GM19025 (cell line): Measurements from ENCODE around the gene LRCH1.
A peak's percentile ranks its signal among the peaks of the same experiment; 100 is the strongest.

Experiments used
- ATAC-seq: cut with Tn5 transposase; IDR thresholded peaks from one replicate; pipeline ENCODE4 v1.9.1; 2021; ENCODE audit warnings: mild to moderate bottlenecking, low read depth, moderate library complexity; ENCODE audit not compliant: unreplicated experiment

The LRCH1 gene

DNA sequence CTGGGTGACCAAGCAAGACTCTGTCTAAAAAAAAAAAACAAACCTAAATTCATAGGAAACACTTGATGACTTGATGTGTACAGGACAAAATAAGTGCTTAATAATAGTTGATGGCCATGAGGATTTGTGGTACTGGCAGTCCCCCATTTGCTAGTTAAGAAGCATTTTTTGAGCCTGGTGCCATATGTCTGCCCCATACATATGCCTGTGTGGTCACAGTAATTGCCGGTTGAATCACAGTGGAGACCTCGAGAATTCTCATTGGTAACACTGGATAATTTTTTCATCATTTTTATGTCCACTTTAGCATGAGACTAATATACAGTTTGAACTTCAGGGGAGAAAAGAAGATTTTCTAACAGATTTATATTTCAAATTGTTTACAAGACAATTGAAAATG is 79.2 kb downstream of the LRCH1 start:
- no peak for ATAC-seq

DNA sequence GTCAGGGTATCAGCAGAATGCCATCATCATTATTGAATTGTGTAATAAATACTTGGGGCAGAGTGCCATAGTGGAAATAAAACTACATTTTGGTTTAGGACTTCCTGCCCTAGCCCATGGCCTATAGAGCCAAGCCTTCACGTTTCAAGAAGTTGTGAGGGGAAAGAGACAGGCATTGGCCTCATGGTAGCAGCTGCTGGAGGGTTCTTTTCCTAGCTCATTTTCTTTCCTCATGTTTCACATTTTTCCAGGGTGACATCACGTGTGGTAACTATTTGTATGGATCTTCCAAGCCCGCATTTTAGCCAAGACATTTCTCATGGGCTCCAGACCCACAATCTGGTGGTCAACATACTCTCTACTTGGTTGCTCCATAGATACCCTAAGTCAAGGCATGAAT is 80.4 kb downstream of the LRCH1 start:
- ATAC-seq, result no peak

DNA sequence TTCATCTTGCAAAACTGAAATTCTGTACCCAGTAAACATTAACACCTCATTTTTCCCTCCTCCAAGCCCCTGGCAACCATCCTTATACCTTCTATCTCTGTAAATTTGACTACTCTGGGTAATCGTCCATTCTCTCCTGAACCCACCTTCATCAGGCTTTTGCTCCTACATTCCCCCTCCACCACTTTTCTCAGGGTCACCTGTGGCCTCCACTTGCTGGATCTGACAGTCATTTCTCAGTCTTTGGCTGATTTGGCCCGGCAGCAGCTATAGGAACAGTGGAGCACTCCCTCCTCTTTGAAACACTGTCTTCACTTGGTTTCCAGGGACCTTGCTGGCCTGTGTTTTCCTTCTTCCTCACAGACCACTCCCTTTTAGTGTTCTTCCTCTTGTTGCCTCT is 83.5 kb downstream of the LRCH1 start:
- ATAC-seq, result no peak

DNA sequence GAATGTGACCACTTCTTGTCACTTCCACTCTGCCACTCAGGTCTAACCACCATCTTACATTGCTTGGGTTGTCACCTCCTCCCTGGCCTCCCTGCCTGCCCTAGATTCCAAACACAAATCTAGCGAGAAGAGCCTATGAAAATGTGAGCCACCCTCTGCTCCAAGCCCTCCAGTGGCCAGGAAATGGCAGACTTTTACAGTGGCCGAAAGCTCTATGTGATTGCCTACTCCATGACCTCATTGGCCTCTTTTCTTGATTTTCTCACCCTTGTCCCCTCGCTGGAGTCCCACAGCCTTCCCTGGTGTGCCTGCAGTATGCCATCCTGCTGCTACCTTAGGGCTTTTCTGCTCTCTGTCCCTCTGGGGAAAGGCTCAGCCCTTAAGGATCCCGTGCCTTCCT is 84.2 kb downstream of the LRCH1 start:
- no peak for ATAC-seq

DNA sequence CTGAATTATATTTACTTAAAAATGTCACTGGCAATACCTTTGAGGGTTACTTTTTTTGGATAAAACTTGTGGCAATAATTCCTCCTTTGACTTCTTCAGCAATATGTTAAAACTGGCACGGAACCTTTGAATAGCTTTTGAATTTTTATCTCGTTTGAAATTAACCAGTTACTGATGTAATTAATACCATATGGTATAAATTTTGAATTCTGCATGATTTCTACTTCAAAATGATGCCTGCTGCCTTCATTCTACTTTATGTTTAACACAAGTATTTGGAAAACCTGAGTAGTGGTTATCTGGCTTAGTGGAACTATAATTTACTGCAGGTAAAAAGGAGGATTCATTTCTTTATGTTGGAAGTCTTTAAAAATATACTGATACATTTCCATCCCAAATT is 85.3 kb downstream of the LRCH1 start:
- no peak for ATAC-seq

DNA sequence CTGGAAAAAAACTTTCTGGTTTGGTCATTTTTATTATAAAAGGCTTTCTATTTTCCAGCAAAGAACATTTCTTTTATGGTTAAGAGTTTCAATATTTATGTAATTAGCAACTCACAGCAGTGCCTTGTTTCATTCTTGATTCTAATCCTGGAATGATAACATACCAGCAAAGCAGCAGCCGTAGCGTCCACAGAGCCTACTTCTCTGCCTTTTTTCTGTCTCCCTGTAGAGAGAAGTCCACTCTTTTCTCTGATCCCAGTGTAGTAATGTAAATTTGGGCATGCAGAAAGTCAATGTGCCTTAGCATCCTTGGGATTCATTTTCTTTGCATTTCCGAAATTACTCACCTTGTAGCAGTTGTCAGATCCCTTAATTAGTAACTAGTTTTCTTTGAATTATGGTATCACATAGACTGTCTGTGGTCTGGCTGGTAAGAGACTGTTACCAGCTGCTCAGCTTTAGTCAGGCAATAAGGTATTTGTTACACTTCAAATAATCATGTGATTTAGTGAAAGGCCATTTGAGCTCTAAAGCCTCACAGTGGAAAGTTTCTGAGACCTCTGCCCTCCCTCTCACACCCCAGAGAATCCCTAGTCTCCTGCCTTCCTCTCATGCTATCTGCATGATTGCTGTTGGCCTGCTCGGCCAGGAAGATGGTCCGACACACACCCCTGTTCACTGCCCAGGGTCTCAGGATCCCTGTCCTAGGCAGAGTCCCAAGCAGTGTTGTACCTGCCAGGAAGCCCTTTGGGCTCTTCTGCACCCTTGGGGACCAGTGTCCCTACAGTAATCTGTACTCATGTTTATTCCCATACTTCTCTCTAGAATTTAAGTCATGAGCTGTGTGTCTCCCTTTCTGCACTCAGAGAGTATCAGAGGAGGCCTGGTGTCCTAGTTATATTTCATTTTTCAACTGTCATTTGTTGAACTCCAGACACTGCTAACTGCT is 86.3 kb downstream of the LRCH1 start:
- peak; percentile 91 for ATAC-seq

DNA sequence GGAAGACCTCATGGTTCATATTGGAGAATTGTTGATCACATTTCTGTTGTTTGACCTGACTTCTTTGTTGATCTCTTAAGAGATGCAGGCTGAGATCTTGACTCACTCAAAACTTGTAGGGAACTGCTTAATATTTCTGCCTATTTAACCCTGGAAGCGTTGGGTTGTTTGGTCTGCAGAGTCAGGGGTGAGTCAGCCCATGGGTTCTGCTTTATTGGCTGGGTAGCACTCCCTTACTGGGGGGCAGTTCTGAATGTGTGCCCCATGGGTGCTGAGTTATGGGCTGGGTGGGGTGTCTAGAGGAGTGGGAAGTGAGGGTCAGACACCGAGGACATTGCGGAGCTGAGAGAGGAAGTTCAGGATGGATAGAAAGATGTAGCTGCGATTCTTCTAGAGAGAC is 87.9 kb downstream of the LRCH1 start:
- ATAC-seq, result no peak

DNA sequence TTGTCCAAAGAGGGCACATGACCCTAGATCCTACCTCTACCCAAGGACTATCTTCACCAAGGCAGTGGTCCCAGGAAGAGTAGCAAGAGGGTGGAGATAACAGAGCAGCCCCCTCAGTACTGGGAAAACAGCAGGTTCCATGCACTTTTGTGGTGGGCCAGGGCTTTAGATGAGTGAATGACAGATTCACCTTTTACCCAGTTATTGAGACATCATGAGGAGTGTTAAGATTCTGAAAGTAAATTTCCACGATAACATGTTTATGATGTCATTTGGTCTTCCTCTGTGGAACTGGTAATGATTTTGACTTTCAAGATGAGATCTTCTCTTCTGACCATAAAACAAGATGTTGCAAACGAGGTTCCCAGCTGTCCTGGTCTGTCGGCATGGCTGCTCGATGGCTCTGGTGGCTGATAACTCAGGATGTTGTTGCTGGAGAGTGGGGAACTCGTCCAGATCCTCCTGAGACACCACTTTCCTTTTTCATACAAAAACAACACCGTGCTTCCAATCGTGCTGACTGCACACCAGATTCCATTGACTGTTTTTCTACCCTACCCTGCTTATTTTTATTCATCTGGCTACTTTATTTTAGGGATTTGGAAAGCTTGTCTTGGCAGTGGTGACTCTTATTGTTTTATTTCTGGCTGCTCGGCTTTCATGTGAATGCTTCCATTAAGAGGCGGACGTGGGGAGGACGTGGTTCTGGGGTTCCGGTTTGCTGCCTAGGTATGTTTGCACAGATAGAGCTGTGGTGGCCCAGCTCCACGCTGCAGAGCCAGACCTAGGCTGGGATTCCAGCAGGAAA is 88.5 kb downstream of the LRCH1 start:
- no peak for ATAC-seq

DNA sequence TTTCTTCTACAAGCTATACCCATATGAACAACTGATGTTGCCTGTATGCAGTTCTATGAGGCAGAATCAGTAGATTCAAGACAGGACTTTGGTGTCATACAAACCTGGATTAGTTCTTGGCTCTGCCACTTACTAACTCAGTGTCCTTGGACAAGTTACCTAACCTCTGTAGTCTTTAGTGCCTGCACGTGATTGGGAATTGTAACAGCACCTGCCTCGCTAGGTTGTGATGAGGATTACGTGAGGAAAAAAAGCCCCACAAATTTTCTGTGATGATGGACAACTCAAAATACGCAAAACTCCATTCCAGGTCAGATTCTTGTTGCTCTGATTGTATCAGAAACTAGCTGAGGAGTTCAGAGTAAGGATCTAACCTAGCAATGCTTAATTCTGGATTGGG is 89.3 kb downstream of the LRCH1 start:
- ATAC-seq, result no peak

DNA sequence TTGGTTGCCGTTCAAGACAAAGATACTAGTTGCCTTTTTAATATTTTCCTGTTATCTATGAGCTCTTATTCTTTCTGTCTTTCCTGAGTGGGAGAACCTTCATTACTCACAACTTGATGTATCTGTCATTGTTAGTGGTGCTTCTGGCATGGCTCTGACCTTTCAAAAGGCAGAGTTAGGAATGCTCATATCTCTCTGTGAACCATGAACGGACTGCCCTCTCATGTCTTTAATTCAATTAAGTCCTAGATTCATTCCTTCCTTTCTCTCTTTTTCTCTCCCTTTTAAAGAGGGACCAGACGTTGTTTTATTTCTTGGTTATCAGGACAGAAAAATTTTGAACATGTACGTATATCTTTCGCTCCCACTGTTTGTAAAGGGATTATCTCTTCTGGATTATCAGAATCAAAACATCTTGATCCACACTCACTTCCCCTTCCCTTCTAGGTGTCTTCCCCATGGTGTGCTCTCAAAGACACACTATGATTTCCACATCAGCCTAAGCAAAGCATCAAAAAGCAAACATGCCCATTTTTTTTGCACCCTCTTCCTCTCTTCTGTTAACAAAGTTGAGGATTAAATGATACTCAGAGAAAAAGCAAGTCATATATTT is 90.3 kb downstream of the LRCH1 start:
- no peak for ATAC-seq

DNA sequence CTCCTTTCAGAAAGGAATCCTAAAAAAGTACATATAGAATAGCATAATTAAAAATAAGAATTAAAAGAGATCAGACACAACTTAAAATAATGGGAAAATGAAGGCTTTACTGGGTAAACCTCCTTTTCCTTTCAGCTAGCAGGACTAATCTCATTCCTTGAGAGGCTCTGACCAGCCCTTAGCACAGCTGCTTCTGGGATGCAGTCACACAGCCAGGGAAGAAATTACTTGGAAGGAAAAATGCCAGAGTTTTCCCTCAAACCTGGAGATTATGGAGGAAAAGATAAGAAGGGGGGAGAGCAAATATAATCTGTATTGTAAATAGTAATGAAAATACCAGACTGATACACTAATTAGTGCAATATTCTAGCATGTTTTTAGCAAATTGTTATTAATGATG is 91.8 kb downstream of the LRCH1 start:
- ATAC-seq, result no peak

DNA sequence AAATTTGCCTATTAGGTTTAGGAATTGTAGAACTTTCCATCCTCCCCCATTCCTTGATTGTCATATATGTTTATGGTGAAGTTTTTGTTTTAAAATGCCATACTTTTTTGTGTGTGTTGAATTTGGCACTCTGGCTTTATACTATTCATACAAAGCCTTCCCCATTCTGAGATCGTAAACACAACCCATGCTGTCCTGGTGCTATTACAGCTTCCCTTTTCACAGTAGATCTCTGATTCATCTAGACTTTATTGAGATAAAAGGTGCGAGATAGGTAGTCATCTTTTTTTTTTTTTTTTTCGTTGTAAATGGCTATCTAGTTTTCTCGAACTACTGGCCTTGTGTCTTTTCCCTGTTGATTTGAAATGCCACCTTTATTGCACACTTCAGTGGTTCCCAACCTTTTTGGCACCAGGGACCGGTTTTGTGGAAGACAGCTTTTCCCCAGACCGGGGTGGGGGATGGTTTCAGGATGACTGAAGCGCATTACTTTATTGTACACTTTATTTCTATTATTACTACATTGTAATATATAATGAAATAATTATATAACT is 94.6 kb downstream of the LRCH1 start:
- no peak for ATAC-seq

DNA sequence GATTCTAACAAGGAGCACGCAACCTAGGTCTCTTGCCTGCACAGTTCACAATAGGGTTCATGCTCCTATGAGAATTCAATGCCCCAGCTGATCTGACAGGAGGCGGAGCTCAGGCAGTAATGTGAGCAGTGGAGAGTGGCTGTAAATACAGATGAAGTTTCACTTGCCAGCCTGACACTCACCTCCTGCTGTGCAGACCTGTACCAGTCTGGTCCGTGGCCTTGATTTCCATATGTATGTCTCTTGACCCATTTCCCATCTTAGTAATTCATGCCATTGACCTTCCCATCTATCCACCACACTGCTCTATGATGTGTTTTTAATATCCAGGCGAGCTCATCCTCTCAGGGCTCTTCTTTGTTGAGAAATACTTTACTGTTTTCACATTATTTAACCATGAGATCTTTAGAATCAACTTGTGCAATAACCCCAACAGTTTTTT is 95.2 kb downstream of the LRCH1 start:
- peak; percentile 92 for ATAC-seq

DNA sequence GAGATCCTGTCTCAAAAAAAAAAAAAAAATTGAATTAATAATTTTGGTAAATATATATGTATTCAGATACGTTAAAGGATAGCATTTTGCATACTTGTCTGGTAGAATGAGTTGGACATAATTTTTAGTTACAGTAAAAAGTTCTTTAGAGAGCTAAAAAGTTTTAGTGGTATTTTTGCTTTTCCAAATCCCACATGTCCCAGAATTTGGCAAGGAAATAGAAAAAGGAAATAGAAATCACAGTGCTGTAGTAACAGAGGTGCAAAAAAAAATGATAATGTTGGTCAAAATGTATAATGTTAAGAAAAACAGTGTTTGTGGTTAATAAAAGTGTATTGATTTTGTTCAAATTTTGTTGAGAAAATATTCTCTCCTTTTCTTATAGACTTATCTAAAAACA is 96.8 kb downstream of the LRCH1 start:
- no peak for ATAC-seq

DNA sequence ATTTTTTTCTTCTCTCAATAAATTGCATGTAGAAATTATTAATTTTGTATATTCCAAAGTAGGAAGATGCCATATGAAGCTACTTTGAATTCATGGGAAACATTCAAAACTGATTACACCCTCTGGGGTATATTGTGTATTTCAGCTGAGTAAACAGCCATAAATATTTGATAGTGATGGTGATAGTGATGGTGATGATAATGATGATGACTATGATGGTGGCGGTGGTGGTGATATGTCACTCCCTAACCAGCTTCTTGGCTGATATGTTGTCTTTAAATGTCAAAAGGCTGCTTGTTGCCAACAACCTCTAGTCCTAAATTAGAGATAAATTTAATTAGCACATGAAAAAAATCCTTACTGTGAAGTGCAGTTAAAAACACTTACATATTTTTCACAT is 102.0 kb downstream of the LRCH1 start:
- ATAC-seq, result no peak

DNA sequence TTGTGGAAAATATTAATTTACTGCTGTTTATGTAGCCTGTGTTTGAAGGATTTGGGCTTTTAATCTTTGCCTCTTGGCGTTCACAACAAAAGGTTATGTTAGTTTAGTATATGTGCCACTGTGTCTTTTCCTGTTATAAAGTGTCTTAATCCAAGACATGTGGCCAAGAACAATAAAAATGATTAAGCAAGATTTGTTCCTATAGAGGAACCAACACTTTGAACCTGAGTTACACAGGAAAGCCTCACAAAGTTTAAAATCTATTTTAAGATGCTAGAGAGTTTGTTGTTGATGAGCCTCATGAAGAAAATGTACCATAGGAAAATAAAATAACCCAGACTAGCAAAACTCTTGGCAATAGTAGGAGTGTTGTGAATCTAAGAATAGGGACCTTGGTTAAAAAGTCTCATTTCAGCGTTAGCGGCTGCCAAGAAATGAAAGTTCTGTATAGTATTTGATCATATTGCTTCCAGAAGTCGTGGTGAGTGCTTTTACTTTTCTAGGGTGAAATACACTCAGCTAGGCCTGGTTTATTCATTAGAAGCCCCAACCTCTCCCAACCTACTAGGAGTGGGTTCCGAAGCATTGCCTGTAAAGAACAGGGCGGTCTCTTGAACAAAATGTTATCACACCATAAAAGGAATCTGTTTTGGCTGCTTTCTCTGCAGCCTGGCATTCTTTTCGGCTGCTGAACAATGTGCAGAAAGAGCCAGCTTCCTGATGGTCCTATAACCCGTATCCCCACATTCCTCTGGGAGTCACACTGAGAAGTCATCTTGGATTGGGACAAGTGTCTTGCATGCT is 102.6 kb downstream of the LRCH1 start:
- no peak for ATAC-seq

DNA sequence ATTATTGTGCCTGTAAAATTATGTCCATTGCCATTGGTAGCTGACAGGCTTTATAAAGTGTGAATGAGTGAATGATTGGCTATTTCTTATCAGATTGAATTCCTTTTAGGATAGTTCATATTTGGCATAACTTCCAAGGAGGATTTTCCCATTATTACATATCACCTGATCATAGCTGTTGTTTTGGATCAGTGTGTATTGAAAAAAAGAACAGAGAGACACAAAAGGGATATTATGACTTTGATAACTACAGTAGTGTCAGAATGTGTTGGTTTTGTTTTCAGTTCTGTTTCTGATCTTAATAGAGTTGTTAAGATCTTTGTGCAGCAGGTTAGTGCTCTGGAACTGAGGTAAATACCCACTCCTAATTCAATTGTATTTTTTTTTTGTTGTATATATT is 103.8 kb downstream of the LRCH1 start:
- peak; percentile 83 for ATAC-seq

DNA sequence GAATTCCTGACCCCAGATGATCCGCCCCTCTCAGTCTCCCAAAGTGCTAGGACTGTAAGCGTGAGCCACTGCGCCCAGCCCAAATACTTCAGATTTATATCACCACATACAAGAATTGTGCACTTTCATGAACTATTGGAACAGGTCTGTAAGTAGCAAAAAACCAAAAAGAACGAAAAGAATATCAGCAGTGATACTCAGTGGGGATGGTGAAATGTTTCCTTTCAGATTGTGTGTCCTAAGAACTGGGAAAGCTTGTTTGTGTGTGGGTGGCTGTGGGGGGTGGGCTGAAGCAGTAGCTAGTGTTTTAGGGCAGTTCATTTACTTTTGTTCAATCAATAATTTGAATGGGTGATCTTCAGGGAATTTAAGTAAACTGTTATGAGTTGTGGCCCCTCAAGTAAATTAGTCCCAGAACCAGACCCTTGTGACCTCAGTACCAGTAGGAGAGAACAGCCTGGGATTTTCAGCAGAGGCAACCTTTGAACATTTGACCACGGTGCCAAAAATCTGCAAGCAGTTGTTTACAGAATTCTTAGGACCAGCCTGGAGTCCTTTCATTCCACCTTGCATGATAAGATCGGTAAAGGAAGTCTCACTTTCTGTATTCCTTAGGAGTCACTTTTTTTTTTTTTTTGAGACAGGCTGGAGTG is 106.6 kb downstream of the LRCH1 start:
- ATAC-seq, result no peak

DNA sequence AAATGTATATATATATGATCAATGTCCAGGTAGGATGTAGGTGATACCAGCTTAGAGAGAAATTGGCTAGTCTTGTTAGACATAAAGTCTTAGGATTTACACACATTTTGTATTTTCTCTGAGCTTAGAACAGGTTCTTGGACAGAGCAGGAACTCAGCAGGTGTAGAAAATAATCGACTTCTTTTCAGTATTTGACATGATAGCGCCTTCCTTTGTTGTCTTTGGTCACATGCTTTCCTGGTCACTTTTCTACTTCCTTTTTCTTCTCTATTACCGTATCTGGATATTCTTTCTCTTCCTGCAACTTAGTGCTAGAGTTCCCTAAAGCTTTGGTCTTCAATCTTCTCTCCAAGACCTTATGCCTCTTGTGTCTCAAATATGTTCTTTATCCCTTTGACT is 107.4 kb downstream of the LRCH1 start:
- no peak for ATAC-seq

DNA sequence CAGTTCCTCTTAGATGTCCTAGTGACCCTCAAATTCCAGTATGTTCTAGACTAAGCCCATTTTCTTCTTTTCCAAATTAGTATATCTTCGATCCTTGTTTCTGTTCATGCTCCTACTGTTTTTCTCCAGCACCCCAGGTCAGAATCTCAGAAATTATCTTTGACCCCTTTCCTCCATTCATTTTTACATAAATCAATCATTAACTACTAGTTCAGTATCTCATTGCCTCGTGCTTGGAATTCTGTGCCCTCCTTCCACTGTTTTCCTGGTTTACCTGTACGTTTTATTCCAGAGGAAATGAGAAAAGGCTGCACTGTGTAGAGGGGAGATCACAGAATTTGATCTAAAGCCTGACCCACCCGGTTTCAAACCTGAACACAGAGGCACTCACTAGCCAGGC is 107.9 kb downstream of the LRCH1 start:
- ATAC-seq, result no peak
